GM10266 (cell line): ENCODE results near the gene ACOT9.
A peak's percentile ranks its signal among the peaks of the same experiment; 100 is the strongest.
"Not testable (repeated sequence)": the region's sequence is repeated elsewhere in the genome, so short reads cannot be mapped to it uniquely, and the experiment has no call there.

Experiments
- DNase-seq: peaks from one replicate; pipeline ENCODE4 v3.0.0; 2012; ENCODE audit errors: extremely low spot score
- TF ChIP-seq, protein P1 (sequence below): IDR thresholded peaks from 2 replicates; pipeline ENCODE4 v1.5.1; 2012; ENCODE audit warnings: mild to moderate bottlenecking, low read depth; ENCODE audit not compliant: control insufficient read depth, insufficient read depth; ENCODE audit errors: missing control alignments

Gene ACOT9

DNA sequence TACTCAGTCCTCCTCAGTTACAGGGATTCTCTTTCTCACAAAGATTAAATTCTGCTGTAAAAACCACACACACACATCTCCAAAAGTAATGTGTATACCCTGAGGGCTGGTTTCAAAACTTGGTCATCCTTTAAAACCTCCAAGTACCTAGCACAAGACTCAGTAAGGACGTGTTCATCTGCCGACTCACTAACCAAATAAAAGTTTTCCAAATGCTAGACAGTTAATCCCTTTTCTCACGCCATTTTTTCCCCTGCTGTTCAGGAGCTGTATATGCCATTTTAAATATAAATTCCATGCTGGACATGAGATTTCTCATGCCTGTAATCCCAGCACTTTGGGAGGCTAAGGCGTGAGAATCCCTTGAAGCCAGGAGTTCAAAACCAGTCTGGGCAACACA is 35.9 kb upstream of the ACOT9 start:
- no peak for DNase-seq
- TF ChIP-seq, protein P1, sequence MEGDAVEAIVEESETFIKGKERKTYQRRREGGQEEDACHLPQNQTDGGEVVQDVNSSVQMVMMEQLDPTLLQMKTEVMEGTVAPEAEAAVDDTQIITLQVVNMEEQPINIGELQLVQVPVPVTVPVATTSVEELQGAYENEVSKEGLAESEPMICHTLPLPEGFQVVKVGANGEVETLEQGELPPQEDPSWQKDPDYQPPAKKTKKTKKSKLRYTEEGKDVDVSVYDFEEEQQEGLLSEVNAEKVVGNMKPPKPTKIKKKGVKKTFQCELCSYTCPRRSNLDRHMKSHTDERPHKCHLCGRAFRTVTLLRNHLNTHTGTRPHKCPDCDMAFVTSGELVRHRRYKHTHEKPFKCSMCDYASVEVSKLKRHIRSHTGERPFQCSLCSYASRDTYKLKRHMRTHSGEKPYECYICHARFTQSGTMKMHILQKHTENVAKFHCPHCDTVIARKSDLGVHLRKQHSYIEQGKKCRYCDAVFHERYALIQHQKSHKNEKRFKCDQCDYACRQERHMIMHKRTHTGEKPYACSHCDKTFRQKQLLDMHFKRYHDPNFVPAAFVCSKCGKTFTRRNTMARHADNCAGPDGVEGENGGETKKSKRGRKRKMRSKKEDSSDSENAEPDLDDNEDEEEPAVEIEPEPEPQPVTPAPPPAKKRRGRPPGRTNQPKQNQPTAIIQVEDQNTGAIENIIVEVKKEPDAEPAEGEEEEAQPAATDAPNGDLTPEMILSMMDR = no peak

DNA sequence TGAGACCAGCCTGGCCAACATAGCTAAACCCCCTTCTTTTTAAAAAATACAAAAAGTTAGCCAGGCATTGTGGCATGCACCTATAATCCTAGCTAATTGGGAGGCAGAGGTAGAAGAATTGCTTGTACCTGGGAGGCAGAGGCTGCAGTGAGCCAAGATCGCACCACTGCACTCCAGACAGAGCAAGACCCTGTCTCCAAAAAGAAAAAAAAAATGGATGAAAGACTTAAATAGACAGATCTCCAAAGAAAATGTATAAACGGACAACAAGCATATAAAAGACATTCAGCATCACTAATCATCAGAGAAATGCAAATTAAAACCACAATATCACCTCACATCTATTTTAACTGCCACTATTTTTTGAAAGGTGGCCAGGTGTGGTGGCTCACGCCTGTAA is 33.3 kb upstream of the ACOT9 start:
- DNase-seq = no peak
- TF ChIP-seq, protein P1 = no peak

DNA sequence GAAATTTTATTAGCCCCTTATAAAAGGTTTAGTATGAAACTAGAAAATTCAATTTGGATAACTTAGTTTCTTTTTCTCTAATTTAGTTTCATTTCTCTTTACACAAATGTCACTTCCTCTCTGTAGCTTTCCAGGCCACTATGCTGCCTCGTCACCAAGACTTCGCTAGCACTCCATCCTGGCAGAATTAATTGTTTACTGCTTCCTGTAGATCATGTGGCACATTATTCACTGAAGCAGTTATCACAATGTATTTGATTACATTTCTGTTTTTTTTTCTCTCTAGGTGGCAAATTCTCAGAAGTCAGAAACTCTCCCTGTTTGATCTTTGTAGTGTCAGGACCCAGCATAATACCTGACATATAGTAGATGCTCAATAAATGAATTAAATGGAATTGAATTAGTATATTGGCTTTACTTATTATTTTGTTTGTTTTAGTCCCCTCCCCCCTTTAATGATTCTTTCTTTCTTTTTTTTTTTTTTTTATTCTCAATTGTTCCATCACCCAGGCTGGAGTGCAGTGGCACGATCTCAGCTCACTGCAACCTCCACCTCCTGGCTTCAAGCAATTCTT is 30.6 kb upstream of the ACOT9 start:
- peak; percentile 35 for DNase-seq
- TF ChIP-seq, protein P1 = no peak

DNA sequence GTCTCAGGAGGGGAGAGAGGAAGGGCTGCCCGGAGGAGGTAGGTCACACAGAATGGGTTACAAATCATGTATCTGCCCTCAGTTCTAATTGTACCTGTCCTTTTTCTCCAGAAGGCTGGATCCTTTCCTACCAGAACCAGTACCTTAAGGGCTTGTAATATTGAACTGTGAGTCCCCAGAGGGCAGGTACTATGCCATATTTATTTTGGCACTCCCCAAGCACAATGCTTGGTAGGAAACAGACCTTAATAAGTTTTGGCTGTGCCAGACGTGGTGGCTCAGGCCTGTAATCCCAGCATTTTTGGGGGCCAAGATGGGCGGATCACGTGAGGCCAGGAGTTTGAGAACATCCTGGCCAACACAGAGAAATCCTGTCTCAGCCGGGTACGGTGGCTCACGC is 28.0 kb upstream of the ACOT9 start:
- DNase-seq = not testable (repeated sequence)

DNA sequence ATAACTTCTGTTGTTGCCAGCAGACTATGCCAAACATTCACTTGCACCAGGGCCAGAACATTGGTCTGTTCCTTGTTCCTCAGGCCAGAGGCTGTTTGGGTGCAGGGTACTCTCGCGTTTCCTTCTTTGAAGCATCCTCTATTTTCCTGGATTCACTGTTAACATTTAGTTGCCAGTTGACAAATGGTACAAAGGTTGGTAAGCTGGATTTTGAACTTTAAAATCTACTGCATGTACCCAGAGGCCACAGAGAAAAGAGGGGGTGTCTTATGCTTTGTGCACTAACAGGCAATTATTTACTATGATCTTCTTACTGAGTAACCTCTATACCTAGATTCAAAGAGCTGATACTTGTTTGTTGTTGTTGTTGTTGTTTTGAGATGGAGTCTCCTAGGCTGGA is 27.1 kb upstream of the ACOT9 start:
- TF ChIP-seq, protein P1 = no peak
- no peak for DNase-seq

DNA sequence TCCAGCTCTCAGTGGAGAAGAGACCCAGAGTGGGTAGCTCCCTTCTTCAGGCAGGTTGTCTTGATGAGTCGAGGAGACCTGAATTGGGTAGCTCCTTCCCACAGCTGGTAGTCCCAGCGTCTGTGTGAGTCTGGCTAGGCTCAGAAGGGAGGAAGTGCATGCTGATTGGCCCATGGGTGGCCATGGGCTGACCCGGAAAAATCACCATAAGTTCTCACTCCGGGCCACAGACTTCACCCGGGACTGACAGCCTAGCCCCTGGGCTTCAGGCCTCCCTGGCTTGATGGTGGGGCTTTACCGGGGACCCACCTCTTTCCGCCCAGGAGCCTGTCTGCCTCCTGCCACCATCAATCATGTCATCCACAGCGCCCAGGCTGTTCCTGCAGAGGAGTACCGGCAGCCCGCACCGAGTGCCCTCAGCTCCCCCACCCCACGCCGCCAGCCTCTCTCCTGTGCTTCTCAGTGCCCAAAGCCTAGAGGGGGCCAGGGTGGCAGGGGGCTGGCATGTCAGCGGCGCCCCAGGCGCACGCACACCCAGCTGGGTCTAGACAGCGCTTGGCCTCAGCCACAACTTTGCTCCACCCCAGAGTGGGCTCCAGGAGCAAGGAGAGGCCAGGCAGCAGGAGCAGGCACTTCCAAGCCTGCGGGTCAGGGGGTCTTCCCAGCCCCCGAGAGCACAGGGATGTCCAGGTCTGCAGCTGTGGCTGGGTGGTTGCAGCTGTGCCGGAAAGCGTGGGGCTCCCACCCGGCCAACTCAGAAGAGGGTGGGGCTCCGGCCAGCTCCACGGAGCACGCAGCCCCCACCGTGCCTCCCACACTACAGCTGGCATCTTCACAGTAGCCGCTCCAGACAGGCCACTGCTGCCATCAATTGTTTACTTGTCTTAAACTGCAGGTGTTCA is 23.8 kb upstream of the ACOT9 start:
- TF ChIP-seq, protein P1 = no peak
- no peak for DNase-seq

DNA sequence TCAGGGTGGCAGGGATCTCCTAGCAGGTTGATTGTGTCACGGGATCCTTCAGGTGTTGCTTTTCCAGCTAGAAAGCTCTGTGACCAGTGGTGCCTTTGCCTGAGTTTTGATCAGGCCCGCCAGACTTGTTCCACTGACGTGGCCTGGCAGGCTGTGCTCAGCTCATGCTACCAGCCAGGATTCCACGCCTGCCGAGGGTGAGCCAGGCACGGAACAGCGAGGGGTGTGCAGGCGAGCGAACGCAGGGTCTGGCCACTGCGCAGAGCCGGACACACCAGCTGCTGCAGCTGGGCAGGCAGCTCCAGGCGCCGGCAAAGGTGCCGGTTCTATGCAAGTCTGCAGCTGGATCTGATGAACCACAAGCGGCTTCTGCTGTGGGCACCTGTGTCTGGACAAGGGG is 22.8 kb upstream of the ACOT9 start:
- no peak for DNase-seq

More for the DNA sequence above, 22.8 kb upstream of the ACOT9 start:
- TF ChIP-seq, protein P1 = no peak
